ENCODE data around the gene DDX11. TPM values are rescaled to one million over a fixed set of nuclear protein-coding genes. Genes with fewer than 3 reads are reported as not detected.
"Not testable (repeated sequence)": the region's sequence is repeated elsewhere in the genome, so short reads cannot be mapped to it uniquely, and the experiment has no call there.

Gene DDX11
- total RNA-seq, 1 experiment from 2014 or later: 134 TPM

GRCh38 chr12:31087486-31087885, 13.8 kb downstream of the DDX11 start:
- H3K27me3 Mint-ChIP-seq (ENCODE audit: unreplicated experiment); H3K9me3 Mint-ChIP-seq (ENCODE audit: low read depth, unreplicated experiment); BruUV-seq (replicated peaks); H3K4me1 Mint-ChIP-seq (ENCODE audit: low read depth, unreplicated experiment); H3K4me3 Mint-ChIP-seq (ENCODE audit: low read depth, unreplicated experiment); DNase-seq; CTCF ChIA-PET; H3K27ac Mint-ChIP-seq (ENCODE audit: unreplicated experiment); intact Hi-C loops (cut with micrococcal nuclease; ENCODE audit: unreplicated experiment): not testable (repeated sequence)
- peaks cover 15% of the 10 kb centered on the region for H3K36me3 Mint-ChIP-seq (ENCODE audit: insufficient read depth, unreplicated experiment)

- H3K4me1 Mint-ChIP-seq (ENCODE audit: low read depth, unreplicated experiment): not testable (repeated sequence)
Measured at GRCh38 chr12:31087956-31088355, 14.3 kb downstream of the DDX11 start.

GRCh38 chr12:31089072-31089471, 15.4 kb downstream of the DDX11 start:
- no TSS peak for BruUV-seq (replicated peaks)
- TF ChIP-seq, protein P1, sequence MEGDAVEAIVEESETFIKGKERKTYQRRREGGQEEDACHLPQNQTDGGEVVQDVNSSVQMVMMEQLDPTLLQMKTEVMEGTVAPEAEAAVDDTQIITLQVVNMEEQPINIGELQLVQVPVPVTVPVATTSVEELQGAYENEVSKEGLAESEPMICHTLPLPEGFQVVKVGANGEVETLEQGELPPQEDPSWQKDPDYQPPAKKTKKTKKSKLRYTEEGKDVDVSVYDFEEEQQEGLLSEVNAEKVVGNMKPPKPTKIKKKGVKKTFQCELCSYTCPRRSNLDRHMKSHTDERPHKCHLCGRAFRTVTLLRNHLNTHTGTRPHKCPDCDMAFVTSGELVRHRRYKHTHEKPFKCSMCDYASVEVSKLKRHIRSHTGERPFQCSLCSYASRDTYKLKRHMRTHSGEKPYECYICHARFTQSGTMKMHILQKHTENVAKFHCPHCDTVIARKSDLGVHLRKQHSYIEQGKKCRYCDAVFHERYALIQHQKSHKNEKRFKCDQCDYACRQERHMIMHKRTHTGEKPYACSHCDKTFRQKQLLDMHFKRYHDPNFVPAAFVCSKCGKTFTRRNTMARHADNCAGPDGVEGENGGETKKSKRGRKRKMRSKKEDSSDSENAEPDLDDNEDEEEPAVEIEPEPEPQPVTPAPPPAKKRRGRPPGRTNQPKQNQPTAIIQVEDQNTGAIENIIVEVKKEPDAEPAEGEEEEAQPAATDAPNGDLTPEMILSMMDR (IDR thresholded peaks at IDR 0.05; ENCODE audit: unreplicated experiment): no peak
- CTCF ChIA-PET: no interaction called here
- DNase-seq: no peak
- intact Hi-C loops (cut with micrococcal nuclease; ENCODE audit: unreplicated experiment): no loop called here
- Mint-ChIP-seq H3K4me1 (ENCODE audit: low read depth, unreplicated experiment) (no peaks in the 10 kb centered on the region), H3K9me3 (ENCODE audit: low read depth, unreplicated experiment) (no peaks in the 10 kb centered on the region), H3K36me3 (ENCODE audit: insufficient read depth, unreplicated experiment) (peaks cover 19% of the 10 kb centered on the region), H3K4me3 (ENCODE audit: low read depth, unreplicated experiment) (no peak overlapping the region), H3K27me3 (ENCODE audit: unreplicated experiment) (no peaks in the 10 kb centered on the region), H3K27ac (ENCODE audit: unreplicated experiment) (no peak overlapping the region)

More at GRCh38 chr12:31087956-31088355, 14.3 kb downstream of the DDX11 start:
- BruUV-seq (replicated peaks); intact Hi-C loops (cut with micrococcal nuclease; ENCODE audit: unreplicated experiment); H3K4me3 Mint-ChIP-seq (ENCODE audit: low read depth, unreplicated experiment); H3K27me3 Mint-ChIP-seq (ENCODE audit: unreplicated experiment); DNase-seq; CTCF ChIA-PET; H3K9me3 Mint-ChIP-seq (ENCODE audit: low read depth, unreplicated experiment); H3K27ac Mint-ChIP-seq (ENCODE audit: unreplicated experiment): not testable (repeated sequence)
- peaks cover 18% of the 10 kb centered on the region for H3K36me3 Mint-ChIP-seq (ENCODE audit: insufficient read depth, unreplicated experiment)

- BruUV-seq (replicated peaks); H3K4me1 Mint-ChIP-seq (ENCODE audit: low read depth, unreplicated experiment); H3K27ac Mint-ChIP-seq (ENCODE audit: unreplicated experiment); H3K27me3 Mint-ChIP-seq (ENCODE audit: unreplicated experiment); intact Hi-C loops (cut with micrococcal nuclease; ENCODE audit: unreplicated experiment); H3K4me3 Mint-ChIP-seq (ENCODE audit: low read depth, unreplicated experiment); H3K9me3 Mint-ChIP-seq (ENCODE audit: low read depth, unreplicated experiment); CTCF ChIA-PET; DNase-seq: not testable (repeated sequence)
- peaks cover 23% of the 10 kb centered on the region for H3K36me3 Mint-ChIP-seq (ENCODE audit: insufficient read depth, unreplicated experiment)
Measured at GRCh38 chr12:31091629-31092028, 18.0 kb downstream of the DDX11 start.

GRCh38 chr12:31092718-31093117, 19.1 kb downstream of the DDX11 start:
- H3K4me3 Mint-ChIP-seq (ENCODE audit: low read depth, unreplicated experiment); CTCF ChIA-PET; H3K9me3 Mint-ChIP-seq (ENCODE audit: low read depth, unreplicated experiment); H3K27me3 Mint-ChIP-seq (ENCODE audit: unreplicated experiment); H3K27ac Mint-ChIP-seq (ENCODE audit: unreplicated experiment); DNase-seq; BruUV-seq (replicated peaks); H3K4me1 Mint-ChIP-seq (ENCODE audit: low read depth, unreplicated experiment); intact Hi-C loops (cut with micrococcal nuclease; ENCODE audit: unreplicated experiment): not testable (repeated sequence)
- H3K36me3 Mint-ChIP-seq (ENCODE audit: insufficient read depth, unreplicated experiment): peaks cover 28% of the 10 kb centered on the region

DNA sequence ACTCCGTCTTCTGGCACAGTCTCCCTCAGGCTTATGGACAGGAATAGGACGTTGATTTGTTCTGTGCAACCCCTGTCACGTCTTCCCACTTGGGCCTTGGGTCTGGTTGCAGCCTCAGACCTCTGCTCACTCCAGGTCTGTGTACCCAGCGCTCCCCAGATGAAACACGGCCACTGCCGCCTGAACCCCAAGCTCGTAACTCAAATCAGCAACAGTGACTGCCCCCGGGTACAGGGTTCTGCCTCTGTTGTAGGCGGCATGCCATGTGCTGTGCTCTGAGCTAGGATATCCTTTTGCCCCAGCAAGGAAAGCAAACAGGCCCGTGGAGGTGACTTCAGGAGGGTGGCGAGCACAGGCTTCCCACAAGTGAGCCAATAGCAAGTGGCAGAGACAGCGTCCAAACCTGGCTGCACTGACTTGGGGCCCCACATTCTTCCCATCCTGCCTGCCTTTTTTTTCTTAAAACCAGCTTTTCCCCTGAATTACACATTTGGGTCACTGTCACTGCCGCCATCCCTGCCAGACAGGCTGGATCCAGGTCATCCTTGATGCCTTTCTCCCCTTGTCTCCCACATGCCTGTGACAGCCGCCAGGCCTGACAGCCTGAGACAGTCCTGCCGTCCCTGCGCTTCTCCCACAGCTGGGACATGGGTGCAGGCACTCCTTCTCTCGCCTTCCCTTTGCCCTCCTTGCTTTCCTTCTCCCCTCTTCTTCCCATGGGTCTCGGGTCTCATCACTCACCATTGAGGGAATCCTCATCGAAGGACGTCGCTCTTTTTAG, 21.6 kb downstream of the DDX11 start:
- H3K27me3 Mint-ChIP-seq (ENCODE audit: unreplicated experiment); H3K9me3 Mint-ChIP-seq (ENCODE audit: low read depth, unreplicated experiment); H3K27ac Mint-ChIP-seq (ENCODE audit: unreplicated experiment); DNase-seq; CTCF ChIA-PET; intact Hi-C loops (cut with micrococcal nuclease; ENCODE audit: unreplicated experiment); H3K4me3 Mint-ChIP-seq (ENCODE audit: low read depth, unreplicated experiment); BruUV-seq (replicated peaks); H3K4me1 Mint-ChIP-seq (ENCODE audit: low read depth, unreplicated experiment): not testable (repeated sequence)
- H3K36me3 Mint-ChIP-seq (ENCODE audit: insufficient read depth, unreplicated experiment): peaks cover 18% of the 10 kb centered on the region

DNA sequence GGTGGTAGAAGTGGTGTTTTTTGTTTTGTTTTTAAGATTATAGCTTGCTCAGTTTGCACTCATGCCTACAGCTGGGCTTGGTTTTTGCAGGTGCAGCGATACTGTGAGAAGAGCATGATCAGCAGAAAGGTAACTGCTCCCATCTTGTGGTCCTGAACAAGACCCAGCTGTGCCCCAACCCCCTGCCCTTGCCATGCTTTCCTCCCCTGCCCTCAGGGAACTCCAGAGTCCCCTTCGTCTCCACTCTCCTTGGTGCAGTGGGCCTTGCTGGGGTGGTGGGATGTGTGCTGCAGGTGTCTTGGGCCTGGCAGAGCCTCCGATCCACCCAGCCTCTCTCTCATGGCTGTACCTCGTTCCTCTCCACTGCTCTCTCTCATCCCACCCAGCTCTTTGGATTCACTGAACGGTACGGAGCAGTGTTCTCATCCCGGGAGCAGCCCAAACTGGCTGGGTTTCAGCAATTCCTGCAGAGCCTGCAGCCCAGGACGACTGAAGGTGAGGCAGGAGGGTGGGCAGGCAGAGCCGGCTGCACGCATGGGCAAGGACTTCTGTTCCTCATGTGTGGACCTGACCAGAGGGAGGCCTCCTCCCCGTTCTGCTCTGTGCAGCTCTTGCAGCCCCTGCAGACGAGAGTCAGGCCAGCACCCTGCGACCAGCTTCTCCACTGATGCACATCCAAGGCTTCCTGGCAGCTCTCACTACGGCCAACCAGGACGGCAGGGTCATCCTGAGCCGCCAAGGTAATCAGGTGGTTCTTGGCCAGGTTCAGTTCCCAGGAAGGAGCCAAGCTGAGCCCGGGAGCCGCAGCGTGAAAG, 22.8 kb downstream of the DDX11 start:
- intact Hi-C loops (cut with micrococcal nuclease; ENCODE audit: unreplicated experiment); H3K4me3 Mint-ChIP-seq (ENCODE audit: low read depth, unreplicated experiment); DNase-seq; H3K9me3 Mint-ChIP-seq (ENCODE audit: low read depth, unreplicated experiment); CTCF ChIA-PET; H3K27ac Mint-ChIP-seq (ENCODE audit: unreplicated experiment); H3K4me1 Mint-ChIP-seq (ENCODE audit: low read depth, unreplicated experiment); BruUV-seq (replicated peaks); H3K27me3 Mint-ChIP-seq (ENCODE audit: unreplicated experiment): not testable (repeated sequence)
- peaks cover 24% of the 10 kb centered on the region for H3K36me3 Mint-ChIP-seq (ENCODE audit: insufficient read depth, unreplicated experiment)

GRCh38 chr12:31097819-31098218, 24.2 kb downstream of the DDX11 start:
- intact Hi-C loops (cut with micrococcal nuclease; ENCODE audit: unreplicated experiment); H3K4me1 Mint-ChIP-seq (ENCODE audit: low read depth, unreplicated experiment); H3K27me3 Mint-ChIP-seq (ENCODE audit: unreplicated experiment); H3K9me3 Mint-ChIP-seq (ENCODE audit: low read depth, unreplicated experiment); DNase-seq; H3K27ac Mint-ChIP-seq (ENCODE audit: unreplicated experiment); H3K4me3 Mint-ChIP-seq (ENCODE audit: low read depth, unreplicated experiment); CTCF ChIA-PET; BruUV-seq (replicated peaks): not testable (repeated sequence)
- peaks cover 22% of the 10 kb centered on the region for H3K36me3 Mint-ChIP-seq (ENCODE audit: insufficient read depth, unreplicated experiment)

DNA sequence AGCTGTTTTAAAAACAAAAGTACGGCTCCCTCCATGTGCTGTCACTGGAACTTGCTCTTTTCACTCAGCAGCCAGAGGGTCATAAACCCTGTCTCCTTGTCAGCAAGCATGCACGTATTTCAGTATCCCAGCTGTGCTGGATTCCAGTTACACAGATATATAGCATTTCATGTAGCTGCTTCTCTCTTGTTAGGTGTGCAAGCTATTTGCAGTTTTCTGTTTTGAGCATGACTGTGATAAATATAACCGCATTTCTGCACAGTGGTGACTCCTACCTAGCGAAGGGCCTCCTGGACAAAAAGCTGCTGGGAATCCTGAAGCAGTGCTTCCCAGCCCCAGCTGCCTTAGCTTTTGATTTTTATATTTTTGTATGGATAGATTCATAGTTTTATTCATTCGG, 24.7 kb downstream of the DDX11 start:
- BruUV-seq (replicated peaks); DNase-seq; H3K27me3 Mint-ChIP-seq (ENCODE audit: unreplicated experiment); H3K27ac Mint-ChIP-seq (ENCODE audit: unreplicated experiment); H3K4me1 Mint-ChIP-seq (ENCODE audit: low read depth, unreplicated experiment); CTCF ChIA-PET; intact Hi-C loops (cut with micrococcal nuclease; ENCODE audit: unreplicated experiment); H3K9me3 Mint-ChIP-seq (ENCODE audit: low read depth, unreplicated experiment); H3K4me3 Mint-ChIP-seq (ENCODE audit: low read depth, unreplicated experiment): not testable (repeated sequence)
- peaks cover 18% of the 10 kb centered on the region for H3K36me3 Mint-ChIP-seq (ENCODE audit: insufficient read depth, unreplicated experiment)

Measured in Calu3 (cell line).